ENCODE results near the gene CUL4A.

GRCh38 chr13:113178896-113179167 is 30.6 kb upstream of the CUL4A start:
- TF ChIP-seq PPARA (CRISPR knock-in tag; IDR thresholded peaks at IDR 0.05; ENCODE audit: borderline replicate concordance) (no peak), PATZ1 (CRISPR knock-in tag; IDR thresholded peaks at IDR 0.05; ENCODE audit: borderline replicate concordance) (no peak), RARB (CRISPR knock-in tag; IDR thresholded peaks at IDR 0.05) (no peak), ZC3H10 (CRISPR knock-in tag; IDR thresholded peaks at IDR 0.05) (no peak), CSRNP3 (CRISPR knock-in tag; IDR thresholded peaks at IDR 0.05) (no peak), TOX (CRISPR knock-in tag; IDR thresholded peaks at IDR 0.05; ENCODE audit: borderline replicate concordance) (no peak), ZFP30 (CRISPR knock-in tag; IDR thresholded peaks at IDR 0.05) (no peak), ESRRG (CRISPR knock-in tag; IDR thresholded peaks at IDR 0.05) (no peak), CSDC2 (CRISPR knock-in tag; IDR thresholded peaks at IDR 0.05) (no peak), ZNF8 (CRISPR knock-in tag; IDR thresholded peaks at IDR 0.05) (no peak)

Data from SK-N-SH treated with all-trans-retinoic acid at 6 μM for 48 hours (cell line).